LNCAP (cell line): ENCODE results near the gene RGMA.

Experiments used
- CTCF ChIP-seq: fragments of 450-650 bp; IDR thresholded peaks from 2 replicates; pipeline ENCODE4 v1.5.1; 2017; ENCODE audit warnings: mild to moderate bottlenecking

Gene RGMA

GRCh38 chr15:92997821-92998220 lies 91.2 kb downstream of the RGMA start:
- no peak for TF ChIP-seq CTCF

GRCh38 chr15:92992720-92993119 lies 96.3 kb downstream of the RGMA start:
- no peak for TF ChIP-seq CTCF

- no peak for TF ChIP-seq CTCF
Observed at GRCh38 chr15:92990031-92990430, 99.0 kb downstream of the RGMA start.

GRCh38 chr15:92989470-92989869 lies 99.5 kb downstream of the RGMA start:
- no peak for TF ChIP-seq CTCF
